GM19043 (cell line): ENCODE measurements around the gene KCNIP3.
"Not testable (repeated sequence)": the region's sequence is repeated elsewhere in the genome, so short reads cannot be mapped to it uniquely, and the experiment has no call there.

Source experiments
- ATAC-seq: cut with Tn5 transposase; IDR thresholded peaks from one replicate; pipeline ENCODE4 v1.9.1; 2021; ENCODE audit warnings: low read depth; ENCODE audit not compliant: unreplicated experiment

Gene KCNIP3

GRCh38 chr2:95356821-95357700, 59.9 kb downstream of the KCNIP3 start:
- no peak for ATAC-seq

- no peak for ATAC-seq
Observed at GRCh38 chr2:95357717-95358280, 60.7 kb downstream of the KCNIP3 start.

- no peak for ATAC-seq
Observed at GRCh38 chr2:95359031-95359430, 61.9 kb downstream of the KCNIP3 start.

- no peak for ATAC-seq
Observed at GRCh38 chr2:95359501-95359930, 62.4 kb downstream of the KCNIP3 start.

GRCh38 chr2:95361216-95361980, 64.3 kb downstream of the KCNIP3 start:
- no peak for ATAC-seq

- no peak for ATAC-seq
Observed at GRCh38 chr2:95362486-95362885, 65.3 kb downstream of the KCNIP3 start.

GRCh38 chr2:95366514-95366913, 69.4 kb downstream of the KCNIP3 start:
- no peak for ATAC-seq

- no peak for ATAC-seq
Observed at GRCh38 chr2:95372216-95372829, 75.2 kb downstream of the KCNIP3 start.

- ATAC-seq: no peak
Observed at GRCh38 chr2:95372845-95373244, 75.7 kb downstream of the KCNIP3 start.

- ATAC-seq: no peak
Observed at GRCh38 chr2:95374029-95374428, 76.9 kb downstream of the KCNIP3 start.

GRCh38 chr2:95374451-95374920, 77.3 kb downstream of the KCNIP3 start:
- ATAC-seq: no peak

- no peak for ATAC-seq
Observed at GRCh38 chr2:95374921-95375471, 77.8 kb downstream of the KCNIP3 start.

- ATAC-seq: no peak
Observed at GRCh38 chr2:95375532-95376150, 78.5 kb downstream of the KCNIP3 start.

GRCh38 chr2:95376311-95377215, 79.4 kb downstream of the KCNIP3 start:
- ATAC-seq: no peak

- no peak for ATAC-seq
Observed at GRCh38 chr2:95377216-95378123, 80.3 kb downstream of the KCNIP3 start.

GRCh38 chr2:95378281-95378680, 81.1 kb downstream of the KCNIP3 start:
- ATAC-seq: not testable (repeated sequence)

- ATAC-seq: no peak
Observed at GRCh38 chr2:95379371-95379831, 82.3 kb downstream of the KCNIP3 start.

- no peak for ATAC-seq
Observed at GRCh38 chr2:95380280-95380679, 83.1 kb downstream of the KCNIP3 start.
